ENCODE results near the gene PLEKHM2. TPM values are rescaled to one million over a fixed set of nuclear protein-coding genes. Genes with fewer than 3 reads are reported as not detected.

The PLEKHM2 gene
- total and polyA plus RNA-seq, 2 of the 8 experiments (the other 6 are each of a cell fraction or from before 2014, with no cell fraction given), result 38.3 to 47.6 TPM

GRCh38 chr1:15656464-15656863 is 27.7 kb upstream of the PLEKHM2 start:
- Histone ChIP-seq H3K27ac (ENCODE audit: low read depth, low read length) (no peak overlapping the region), H2AFZ (ENCODE audit: low read length) (no peak overlapping the region), H3K9ac (replicated peaks in 1 of 4; ENCODE audit: extremely low read depth in 1 of 4, low read depth in 3 of 4, low read length in 3 of 4) (no peak overlapping the region), H4K5ac (ENCODE audit: insufficient read length, low read depth, low read length) (no peak overlapping the region), H3K4me3 (ENCODE audit: extremely low read depth in 1 of 4, insufficient read depth in 2 of 4, low read depth in 3 of 4, low read length in 4 of 4) (no peak overlapping the region), H2BK20ac (ENCODE audit: low read length) (no peak overlapping the region), H3K18ac (ENCODE audit: extremely low read depth, low read length) (no peak overlapping the region), H3K4ac (replicated peaks; ENCODE audit: insufficient read length, low read depth, low read length) (no peak overlapping the region), H3K9me3 (ENCODE audit: insufficient read depth in 2 of 2, low read depth in 1 of 2, low read length in 1 of 2) (no peaks in the 10 kb centered on the region), H4K8ac (ENCODE audit: extremely low read depth, insufficient read depth, low read length) (no peak overlapping the region), H4K91ac (replicated peaks; ENCODE audit: insufficient read length, low read length) (no peak overlapping the region), H3K4me1 (replicated peaks in 1 of 4; ENCODE audit: control insufficient read depth in 3 of 4, insufficient read depth in 4 of 4, low read length in 3 of 4) (no peaks in the 10 kb centered on the region), H3K36me3 (ENCODE audit: control insufficient read depth in 2 of 4, insufficient read depth in 4 of 4, low read length in 3 of 4) (peaks cover 10 to 73% (median 38%) of the 10 kb centered on the region in 4 experiments), H2BK12ac (ENCODE audit: low read depth, low read length) (no peak overlapping the region), H4K20me1 (replicated peaks in 1 of 2; ENCODE audit: control insufficient read depth in 1 of 2, insufficient read depth in 2 of 2, low read length in 2 of 2) (no peaks in the 10 kb centered on the region), H2AK5ac (ENCODE audit: low read depth, low read length) (no peak overlapping the region), H2BK120ac (replicated peaks; ENCODE audit: low read depth, low read length) (no peak overlapping the region), H3K14ac (ENCODE audit: insufficient read length) (no peak overlapping the region), H2BK15ac (ENCODE audit: low read length) (no peak overlapping the region), H3K4me2 (ENCODE audit: insufficient read depth in 1 of 2, low read depth in 2 of 2, low read length in 2 of 2) (no peak overlapping the region), H3K23ac (ENCODE audit: insufficient read length) (no peak overlapping the region), H3K79me1 (ENCODE audit: low read depth, low read length) (no peaks in the 10 kb centered on the region; the same call in 1 of the 2 replicates), H3K23me2 (ENCODE audit: low read depth, low read length) (no peaks in the 10 kb centered on the region), H3K79me2 (ENCODE audit: control insufficient read depth in 1 of 2, insufficient read depth in 2 of 2, low read length in 2 of 2) (no peaks in the 10 kb centered on the region), H3K27me3 (replicated peaks in 1 of 4; ENCODE audit: control insufficient read depth in 3 of 4, extremely low read depth in 1 of 4, insufficient read depth in 3 of 4, low read length in 3 of 4) (no peaks in the 10 kb centered on the region), H3K56ac (replicated peaks; ENCODE audit: insufficient read length, low read depth, low read length) (no peak overlapping the region), H2BK5ac (ENCODE audit: low read depth, low read length) (no peak overlapping the region)
- ChIA-PET CTCF (ENCODE audit: partially characterized antibody) (interaction anchor here (0.8 to 0.9 kb wide), 2 partner anchors 10 to 14 kb away, joined by 3 read pairs; no protein-coding TSS in a partner anchor), POLR2A (ENCODE audit: partially characterized antibody) (interaction anchor here (0.7 kb wide), 1 partner anchor 28 kb away, joined by 4 read pairs; no protein-coding TSS in a partner anchor)
- WGBS, 2 experiments (ENCODE audit: extremely low coverage in 1 of 2, insufficient coverage in 1 of 2, insufficient read length in 1 of 2, insufficient replicate concordance in 2 of 2, low coverage in 1 of 2, low lambda C conversion rate in 2 of 2, missing lambda C conversion rate in 1 of 2), result 100% methylated on average over 3 of the region's 3 CpGs; no CpG with 5 or more reads in 1 of the 2 experiments
- no peak for FAIRE-seq
- DNase-seq (ENCODE audit: low read depth in 1 of 2, low spot score in 2 of 2), result no peak
- TF ChIP-seq ZNF274 (IDR thresholded peaks at IDR 0.05; ENCODE audit: borderline replicate concordance, extremely low read depth, low read length) (no peak), GABPA (IDR thresholded peaks at IDR 0.05; ENCODE audit: borderline replicate concordance, insufficient read depth, low read length) (no peak), POU5F1 (IDR thresholded peaks at IDR 0.05; ENCODE audit: low read depth, low read length) (no peak), YY1 (IDR thresholded peaks at IDR 0.05; ENCODE audit: low read depth, low read length) (no peak), PHF8 (conservative IDR thresholded peaks at IDR 0.05; ENCODE audit: low read depth, low read length) (no peak), CHD1 (IDR thresholded peaks at IDR 0.05; ENCODE audit: low read depth, low read length) (no peak), POLR2A (IDR thresholded peaks at IDR 0.05; ENCODE audit: control extremely low read depth in 1 of 2, low read depth in 2 of 2, low read length in 2 of 2) (no peak), MAX (IDR thresholded peaks at IDR 0.05) (no peak)

Measured in H1 (cell line).